ENCODE results near the gene SEPTIN3.

Gene SEPTIN3

DNA sequence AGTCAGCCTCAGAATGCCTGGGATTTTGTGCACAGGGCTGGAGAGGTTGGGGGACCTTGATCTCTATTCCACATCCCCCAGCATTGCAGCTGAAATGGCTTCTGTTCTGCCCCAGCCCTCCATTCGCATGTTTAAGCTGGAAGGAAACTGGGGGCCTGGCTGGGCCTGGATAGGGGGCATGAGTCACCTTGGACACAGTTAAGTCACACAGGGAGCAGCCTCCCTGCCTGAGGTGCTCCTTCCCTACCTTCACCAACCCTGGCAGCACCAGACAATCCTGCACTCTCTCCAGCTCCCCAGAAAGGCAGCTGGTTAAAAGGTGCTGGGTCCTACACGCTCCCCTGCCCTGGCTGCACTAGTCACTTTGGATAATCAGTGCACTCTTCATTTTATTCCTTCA, 16.5 kb upstream of the SEPTIN3 start:
- Mint-ChIP-seq H3K9me3 (no peaks in the 10 kb centered on the region), H3K36me3 (no peaks in the 10 kb centered on the region), H3K4me3 (no peak overlapping the region), H3K27ac (no peak overlapping the region), H3K4me1 (peaks cover 14% of the 10 kb centered on the region)
- ATAC-seq, result no peak
- no peak for DNase-seq (ENCODE audit: low spot score in 2 of 2)

GRCh38 chr22:41957941-41958556, 11.2 kb upstream of the SEPTIN3 start:
- peak; percentile 47 for ATAC-seq
- DNase-seq (ENCODE audit: low spot score in 2 of 2), result no peak
- no peaks in the 10 kb centered on the region for H3K9me3 Mint-ChIP-seq
- no peaks in the 10 kb centered on the region for H3K36me3 Mint-ChIP-seq
- H3K27ac Mint-ChIP-seq, result peak overlapping the region; percentile 26
- peaks cover 12% of the 10 kb centered on the region for H3K4me1 Mint-ChIP-seq
- peak overlapping the region; percentile 55 for H3K4me3 Mint-ChIP-seq

DNA sequence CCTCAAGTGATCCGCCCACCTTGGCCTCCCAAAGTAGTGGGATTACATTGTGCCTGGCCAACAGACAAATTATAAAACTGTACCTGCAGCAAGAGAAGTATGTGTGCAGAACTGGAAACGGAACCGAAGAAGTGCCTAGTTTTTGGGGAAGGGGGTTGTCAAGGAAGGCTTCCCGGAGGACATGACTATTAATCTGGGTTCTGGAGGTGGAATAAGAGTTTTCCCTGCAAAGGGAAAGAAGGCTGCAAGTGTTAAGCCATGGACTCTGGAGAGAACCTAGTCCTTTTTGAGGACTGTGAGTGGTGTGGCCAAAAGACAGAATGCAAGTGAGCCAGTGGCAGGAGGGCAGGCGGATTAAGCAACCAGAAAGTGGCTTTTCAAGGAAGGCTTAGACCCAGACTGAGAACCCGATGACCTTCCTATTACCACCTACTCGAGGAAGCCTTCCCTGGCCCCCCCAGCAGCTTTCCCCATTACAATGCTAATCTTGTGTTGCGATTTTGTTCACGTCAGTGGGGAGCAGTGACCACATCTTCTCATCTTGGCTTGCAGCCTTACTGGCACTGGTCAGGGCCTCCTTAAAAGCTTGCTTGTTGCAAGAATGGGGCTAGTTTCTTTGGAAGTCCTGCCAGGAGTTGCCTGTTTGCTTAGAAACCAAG, 5.7 kb upstream of the SEPTIN3 start:
- ATAC-seq, result no peak
- no peak overlapping the region for H3K27ac Mint-ChIP-seq
- no peak overlapping the region for H3K4me3 Mint-ChIP-seq
- H3K4me1 Mint-ChIP-seq, result peaks cover 7% of the 10 kb centered on the region
- H3K9me3 Mint-ChIP-seq, result no peaks in the 10 kb centered on the region
- H3K36me3 Mint-ChIP-seq, result no peaks in the 10 kb centered on the region
- DNase-seq (ENCODE audit: low spot score in 2 of 2), result no peak

GRCh38 chr22:41964112-41964491, 5.1 kb upstream of the SEPTIN3 start:
- no peaks in the 10 kb centered on the region for H3K9me3 Mint-ChIP-seq
- H3K27ac Mint-ChIP-seq, result no peak overlapping the region
- H3K4me3 Mint-ChIP-seq, result no peak overlapping the region
- DNase-seq (ENCODE audit: low spot score in 2 of 2), result no peak
- no peak for ATAC-seq
- H3K36me3 Mint-ChIP-seq, result no peaks in the 10 kb centered on the region
- peaks cover 7% of the 10 kb centered on the region for H3K4me1 Mint-ChIP-seq

DNA sequence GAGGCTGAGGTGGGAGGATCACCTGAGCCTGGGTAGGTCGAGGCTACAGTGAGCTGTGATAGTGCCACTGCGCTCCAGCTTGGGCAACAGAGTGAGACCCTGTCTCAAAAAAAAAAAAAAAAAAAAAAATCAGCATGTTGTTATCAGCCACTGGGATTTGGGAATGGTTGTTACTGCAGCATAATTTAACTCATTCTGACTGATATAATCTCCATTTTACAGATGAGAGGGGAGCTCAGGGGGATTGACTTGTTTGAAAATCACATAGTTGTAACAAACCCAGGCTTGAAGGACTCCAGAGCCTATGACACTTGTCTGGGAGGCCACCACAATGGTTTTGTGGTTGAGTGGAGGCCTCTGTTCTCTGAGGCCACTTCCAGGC, 3.0 kb upstream of the SEPTIN3 start:
- DNase-seq (ENCODE audit: low spot score in 2 of 2) (no peak), ATAC-seq (no peak)
- Mint-ChIP-seq H3K27ac (peak overlapping the region; percentile 70), H3K4me1 (peaks cover 7% of the 10 kb centered on the region), H3K4me3 (no peak overlapping the region), H3K9me3 (no peaks in the 10 kb centered on the region), H3K36me3 (no peaks in the 10 kb centered on the region)

- Mint-ChIP-seq H3K36me3 (no peaks in the 10 kb centered on the region), H3K4me3 (no peak overlapping the region), H3K9me3 (no peaks in the 10 kb centered on the region), H3K27ac (peak overlapping the region; percentile 70), H3K4me1 (peaks cover 7% of the 10 kb centered on the region)
- DNase-seq (ENCODE audit: low spot score in 2 of 2) (no peak), ATAC-seq (peak; percentile 76)
These were observed 2.5 kb upstream of the SEPTIN3 start for GRCh38 chr22:41966607-41967240.

DNA sequence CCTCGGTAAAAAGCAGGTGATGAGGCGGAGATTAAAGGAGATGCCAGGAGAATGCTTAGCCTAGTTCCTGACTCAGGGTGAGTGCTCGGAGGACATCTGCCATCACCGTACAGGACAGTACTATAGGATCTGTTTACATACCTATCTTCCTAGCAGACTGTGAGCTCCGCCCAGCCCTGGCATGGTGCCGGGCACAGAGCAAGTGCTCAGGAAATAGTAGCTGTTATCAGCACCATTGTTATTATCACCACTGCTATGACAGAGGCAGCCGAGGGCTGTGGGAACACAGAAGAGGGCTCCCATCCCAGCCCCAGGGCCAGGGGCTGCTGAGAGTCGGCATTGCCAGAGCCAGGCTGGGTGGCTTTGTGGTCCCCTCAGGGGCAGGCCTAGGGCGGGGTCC, 642 bp upstream of the SEPTIN3 start:
- Mint-ChIP-seq H3K9me3 (no peaks in the 10 kb centered on the region), H3K27ac (no peak overlapping the region), H3K36me3 (no peaks in the 10 kb centered on the region), H3K4me3 (no peak overlapping the region), H3K4me1 (peaks cover 7% of the 10 kb centered on the region)
- ATAC-seq (no peak), DNase-seq (ENCODE audit: low spot score in 2 of 2) (no peak)

DNA sequence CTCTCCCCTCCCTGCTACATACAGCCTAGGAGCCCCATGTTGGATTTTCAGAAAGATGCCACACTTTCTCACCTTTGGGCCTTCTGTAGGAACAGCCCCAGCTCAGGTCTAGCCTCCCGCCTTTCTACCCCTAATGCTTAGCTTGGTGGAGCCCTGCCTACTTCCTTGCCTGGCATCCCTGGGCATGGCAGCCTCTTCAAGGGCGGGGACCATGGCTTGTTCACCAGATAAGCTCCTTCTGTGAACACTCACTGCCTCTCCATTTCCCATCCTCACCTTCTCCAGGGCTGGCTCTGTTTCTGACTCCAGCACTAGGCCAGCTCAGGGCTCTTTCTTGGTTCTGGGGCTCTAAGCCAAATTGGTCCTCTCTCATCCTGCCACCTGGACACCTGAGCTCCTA, 1.4 kb downstream of the SEPTIN3 start:
- Mint-ChIP-seq H3K4me3 (no peak overlapping the region), H3K36me3 (no peaks in the 10 kb centered on the region), H3K4me1 (peaks cover 11% of the 10 kb centered on the region), H3K27ac (peak overlapping the region; percentile 66), H3K9me3 (no peaks in the 10 kb centered on the region)
- ATAC-seq (no peak), DNase-seq (ENCODE audit: low spot score in 2 of 2) (no peak)

GRCh38 chr22:41971431-41971830, 2.2 kb downstream of the SEPTIN3 start:
- peaks cover 17% of the 10 kb centered on the region for H3K4me1 Mint-ChIP-seq
- H3K36me3 Mint-ChIP-seq, result no peaks in the 10 kb centered on the region
- no peak overlapping the region for H3K27ac Mint-ChIP-seq
- H3K4me3 Mint-ChIP-seq, result no peak overlapping the region
- H3K9me3 Mint-ChIP-seq, result no peaks in the 10 kb centered on the region
- DNase-seq (ENCODE audit: low spot score in 2 of 2), result no peak
- ATAC-seq, result no peak

DNA sequence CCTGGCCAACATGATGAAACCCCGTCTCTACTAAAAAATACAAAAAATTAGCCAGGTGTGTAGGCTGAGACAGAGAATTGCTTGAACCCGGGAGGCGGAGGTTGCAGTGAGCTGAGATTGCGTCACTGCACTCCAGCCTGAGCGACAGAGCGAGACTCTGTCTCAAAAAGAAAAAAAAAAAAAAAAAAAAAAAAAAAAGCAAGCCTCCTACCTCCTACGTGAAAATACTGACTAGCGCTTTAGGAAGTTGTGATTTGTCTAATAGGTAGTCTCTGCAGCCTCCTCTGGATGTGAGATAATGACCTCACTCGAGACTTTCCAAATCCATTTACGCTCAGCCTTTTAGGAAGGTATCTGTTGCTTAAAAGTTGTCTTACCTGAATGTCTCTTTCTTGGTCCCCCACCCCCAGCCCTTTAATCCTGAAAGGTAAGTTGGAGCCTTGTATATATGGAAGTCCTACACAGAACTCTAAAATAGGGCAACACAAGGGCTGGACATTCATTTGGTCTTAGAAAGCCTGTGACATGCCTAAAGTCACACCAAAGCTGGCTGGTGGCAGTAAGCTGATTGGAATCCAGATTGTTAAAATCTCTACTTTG, 5.5 kb downstream of the SEPTIN3 start:
- H3K4me1 Mint-ChIP-seq, result peaks cover 12% of the 10 kb centered on the region
- H3K27ac Mint-ChIP-seq, result no peak overlapping the region
- H3K36me3 Mint-ChIP-seq, result no peaks in the 10 kb centered on the region
- DNase-seq (ENCODE audit: low spot score in 2 of 2) (no peak), ATAC-seq (peak; percentile 9)
- no peak overlapping the region for H3K4me3 Mint-ChIP-seq
- H3K9me3 Mint-ChIP-seq, result no peaks in the 10 kb centered on the region

DNA sequence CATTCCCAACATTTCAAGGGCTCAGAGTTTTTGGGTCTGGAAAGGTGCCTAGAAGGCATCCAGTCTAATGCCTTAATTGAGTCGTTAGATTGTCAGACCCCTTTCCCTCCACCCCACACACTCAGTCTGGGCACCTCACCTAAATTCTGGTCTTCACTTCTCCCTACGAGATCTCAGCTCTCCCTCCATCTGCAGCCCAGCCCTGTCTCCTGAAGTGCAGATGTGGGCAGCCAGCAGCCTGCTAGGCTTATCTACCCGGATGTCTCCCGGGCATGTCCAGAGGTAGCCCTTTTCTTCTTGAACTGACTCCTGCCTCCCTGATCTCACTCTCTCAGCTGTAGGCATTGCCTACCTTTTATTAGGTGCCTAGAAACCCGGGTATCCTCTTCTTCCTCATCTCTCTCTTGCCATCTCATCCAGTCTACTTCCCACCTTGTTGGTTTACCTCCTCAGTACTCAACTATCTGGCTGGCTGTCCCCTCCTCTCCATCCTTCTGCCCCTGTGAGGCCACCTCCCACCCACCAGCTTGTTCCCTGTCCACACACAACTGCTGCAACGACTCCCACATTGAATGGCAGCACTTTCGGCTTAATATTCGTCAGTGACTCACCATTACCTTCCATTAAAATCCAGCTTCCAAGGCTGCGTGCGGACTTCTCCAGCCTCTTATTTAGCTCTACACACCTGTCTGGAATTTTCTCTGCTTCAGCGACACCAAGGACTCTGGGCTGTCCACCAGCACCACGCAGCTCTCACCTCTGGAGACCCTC, 6.2 kb downstream of the SEPTIN3 start:
- DNase-seq (ENCODE audit: low spot score in 2 of 2), result no peak
- ATAC-seq, result no peak
- Mint-ChIP-seq H3K4me1 (peaks cover 12% of the 10 kb centered on the region), H3K36me3 (no peaks in the 10 kb centered on the region), H3K27ac (no peak overlapping the region), H3K4me3 (peak overlapping the region; percentile 61), H3K9me3 (no peaks in the 10 kb centered on the region)

DNA sequence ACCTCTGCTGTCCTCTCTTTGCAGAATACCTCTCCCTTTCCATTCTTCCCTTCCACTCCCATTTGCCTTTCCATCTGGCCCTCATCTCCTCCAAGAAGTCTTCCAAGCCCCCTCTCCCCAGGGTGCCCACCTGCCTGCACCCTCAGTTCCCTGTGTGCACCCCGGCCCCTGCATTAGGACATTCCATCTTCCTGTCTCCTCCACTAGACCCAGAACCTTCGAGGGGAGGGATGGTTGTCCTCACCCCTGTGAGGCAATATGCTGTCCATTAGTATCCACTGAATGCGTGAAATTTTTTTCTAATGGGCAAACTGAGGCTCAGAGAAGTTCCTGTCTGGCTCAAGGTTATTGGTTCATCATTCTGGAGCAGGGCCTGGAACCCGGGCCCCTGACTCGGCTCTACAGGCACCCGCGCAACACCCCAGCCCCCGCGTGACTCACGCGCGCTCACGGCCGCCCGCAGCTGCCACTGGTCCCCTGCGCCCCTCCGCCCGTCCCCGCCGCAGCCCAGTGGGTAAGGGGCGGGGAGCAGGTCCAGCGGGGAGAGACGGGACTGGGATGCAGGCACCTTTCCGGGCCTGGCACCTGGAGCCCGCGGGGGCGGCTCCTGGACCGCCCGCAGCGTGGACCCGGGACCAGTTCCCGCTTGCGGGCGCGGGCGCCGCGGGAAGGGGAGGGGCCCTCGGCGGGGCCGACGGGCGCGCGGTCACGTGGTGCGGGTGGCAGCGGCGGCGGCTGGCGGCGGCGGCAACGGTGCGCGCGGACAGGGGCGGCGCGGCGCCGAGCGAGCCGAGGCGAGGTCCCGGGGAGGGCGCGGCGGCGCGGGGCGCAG, 7.0 kb downstream of the SEPTIN3 start:
- DNase-seq (ENCODE audit: low spot score in 2 of 2) (peak; percentile 18 to 64), ATAC-seq (peak; percentile 65)
- Mint-ChIP-seq H3K4me3 (peak overlapping the region; percentile 61), H3K27ac (no peak overlapping the region), H3K9me3 (no peaks in the 10 kb centered on the region), H3K4me1 (peaks cover 12% of the 10 kb centered on the region), H3K36me3 (no peaks in the 10 kb centered on the region)

GRCh38 chr22:41976961-41977566, 7.8 kb downstream of the SEPTIN3 start:
- no peaks in the 10 kb centered on the region for H3K9me3 Mint-ChIP-seq
- H3K36me3 Mint-ChIP-seq, result no peaks in the 10 kb centered on the region
- DNase-seq (ENCODE audit: low spot score in 2 of 2), result no peak
- peak; percentile 3 for ATAC-seq
- peaks cover 12% of the 10 kb centered on the region for H3K4me1 Mint-ChIP-seq
- no peak overlapping the region for H3K27ac Mint-ChIP-seq
- H3K4me3 Mint-ChIP-seq, result peak overlapping the region; percentile 34

- DNase-seq (ENCODE audit: low spot score in 2 of 2), result no peak
- Mint-ChIP-seq H3K4me1 (peaks cover 12% of the 10 kb centered on the region), H3K4me3 (no peak overlapping the region), H3K36me3 (no peaks in the 10 kb centered on the region), H3K27ac (no peak overlapping the region), H3K9me3 (no peaks in the 10 kb centered on the region)
- no peak for ATAC-seq
These were observed 9.5 kb downstream of the SEPTIN3 start for GRCh38 chr22:41978732-41979131.

All from stimulated activated effector memory CD8-positive, alpha-beta T cell treated with anti-CD3 and anti-CD28 coated beads, Interleukin-12 subunit alpha, Interleukin-12 subunit beta, amount 100 ng/mL, for 72 hours (primary cell).